ENCODE results near the gene KANTR. TPM values are rescaled to one million over a fixed set of nuclear protein-coding genes. Genes with fewer than 3 reads are reported as not detected.

KANTR gene
- total RNA-seq, 1 experiment from 2014 or later = 25.3 TPM

DNA sequence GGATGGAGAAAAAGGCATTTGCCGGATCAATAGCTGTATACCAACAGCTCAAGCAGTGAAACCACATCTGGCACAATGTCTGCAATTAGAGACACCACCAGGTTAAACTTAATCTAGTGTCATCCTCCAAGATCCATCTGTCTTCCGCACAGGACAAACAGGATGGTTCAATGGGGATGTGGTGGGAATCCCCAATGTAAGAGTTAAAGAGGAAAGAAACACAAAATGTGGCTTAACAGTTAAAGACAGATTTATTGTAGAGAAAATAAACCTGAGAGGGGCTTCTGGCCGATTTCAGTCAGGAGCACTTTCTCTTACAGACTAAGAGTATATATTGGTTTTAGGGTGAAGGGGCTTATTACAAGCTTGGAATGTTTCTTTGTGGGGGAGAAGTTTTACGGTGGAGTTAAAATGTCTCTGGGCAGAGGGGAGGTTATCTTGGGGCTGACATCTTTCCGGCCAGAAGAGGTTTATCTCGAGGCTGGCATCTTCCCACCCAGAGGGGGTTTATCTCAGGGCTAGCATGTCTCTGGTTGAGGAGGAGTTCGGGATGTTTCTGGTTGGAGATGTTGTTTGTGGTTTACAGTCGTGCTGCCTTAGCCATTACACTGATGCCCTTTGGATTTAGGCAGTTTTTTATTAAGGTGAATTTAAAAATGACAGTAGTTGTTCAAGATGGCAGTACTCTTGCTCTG lies 61.7 kb downstream of the KANTR start:
- Histone ChIP-seq H2AFZ (no peak overlapping the region), H3K9me2 (ENCODE audit: insufficient read depth) (no peaks in the 10 kb centered on the region), H3F3A (ENCODE audit: insufficient read depth, low read depth) (no peaks in the 10 kb centered on the region), H4K20me1 (ENCODE audit: insufficient read depth) (no peaks in the 10 kb centered on the region), H3K79me2 (ENCODE audit: low read depth) (no peaks in the 10 kb centered on the region), H3K36me3 (ENCODE audit: low read depth) (no peaks in the 10 kb centered on the region), H3K9me3 (ENCODE audit: insufficient read depth, low read depth) (no peaks in the 10 kb centered on the region), H3K4me1 (replicated peaks; ENCODE audit: insufficient read depth) (no peaks in the 10 kb centered on the region), H3K4me2 (no peak overlapping the region), H3K27me3 (ENCODE audit: insufficient read depth, low read depth) (no peaks in the 10 kb centered on the region), H3K27ac (no peak overlapping the region), H3K4me3 (no peak overlapping the region)
- no peak for DNase-seq
- no TSS peak for BruUV-seq (replicated peaks)
- intact Hi-C loops (cut with micrococcal nuclease; ENCODE audit: unreplicated experiment) = no loop called here
- TF ChIP-seq, protein P1, sequence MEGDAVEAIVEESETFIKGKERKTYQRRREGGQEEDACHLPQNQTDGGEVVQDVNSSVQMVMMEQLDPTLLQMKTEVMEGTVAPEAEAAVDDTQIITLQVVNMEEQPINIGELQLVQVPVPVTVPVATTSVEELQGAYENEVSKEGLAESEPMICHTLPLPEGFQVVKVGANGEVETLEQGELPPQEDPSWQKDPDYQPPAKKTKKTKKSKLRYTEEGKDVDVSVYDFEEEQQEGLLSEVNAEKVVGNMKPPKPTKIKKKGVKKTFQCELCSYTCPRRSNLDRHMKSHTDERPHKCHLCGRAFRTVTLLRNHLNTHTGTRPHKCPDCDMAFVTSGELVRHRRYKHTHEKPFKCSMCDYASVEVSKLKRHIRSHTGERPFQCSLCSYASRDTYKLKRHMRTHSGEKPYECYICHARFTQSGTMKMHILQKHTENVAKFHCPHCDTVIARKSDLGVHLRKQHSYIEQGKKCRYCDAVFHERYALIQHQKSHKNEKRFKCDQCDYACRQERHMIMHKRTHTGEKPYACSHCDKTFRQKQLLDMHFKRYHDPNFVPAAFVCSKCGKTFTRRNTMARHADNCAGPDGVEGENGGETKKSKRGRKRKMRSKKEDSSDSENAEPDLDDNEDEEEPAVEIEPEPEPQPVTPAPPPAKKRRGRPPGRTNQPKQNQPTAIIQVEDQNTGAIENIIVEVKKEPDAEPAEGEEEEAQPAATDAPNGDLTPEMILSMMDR (conservative IDR thresholded peaks at IDR 0.05) = no peak
- TF ChIP-seq EZH2 (IDR thresholded peaks at IDR 0.05; ENCODE audit: low read depth) = no peak
- ChIA-PET CTCF (no interaction called here), POLR2A (ENCODE audit: unreplicated experiment) (no interaction called here)

DNA sequence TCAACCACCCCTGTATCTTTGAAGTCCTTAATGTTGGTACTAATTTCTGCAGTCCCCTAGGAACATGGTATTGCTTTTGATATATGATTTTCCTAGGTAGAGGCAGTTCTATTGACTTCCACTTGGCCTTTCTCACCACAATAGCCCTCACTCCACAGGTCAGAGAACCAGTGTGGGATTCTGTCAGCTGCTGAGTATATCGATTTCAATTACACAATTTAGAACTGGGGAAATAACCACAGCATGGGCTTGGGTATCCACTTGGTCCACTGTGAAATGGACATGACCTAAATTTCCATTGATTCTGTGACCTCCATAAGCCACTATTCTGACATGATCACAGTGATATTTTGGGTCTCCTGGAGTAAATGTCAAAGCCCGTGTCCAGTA lies 62.3 kb downstream of the KANTR start:
- no TSS peak for BruUV-seq (replicated peaks)
- no peak overlapping the region for H2AFZ ChIP-seq

DNA sequence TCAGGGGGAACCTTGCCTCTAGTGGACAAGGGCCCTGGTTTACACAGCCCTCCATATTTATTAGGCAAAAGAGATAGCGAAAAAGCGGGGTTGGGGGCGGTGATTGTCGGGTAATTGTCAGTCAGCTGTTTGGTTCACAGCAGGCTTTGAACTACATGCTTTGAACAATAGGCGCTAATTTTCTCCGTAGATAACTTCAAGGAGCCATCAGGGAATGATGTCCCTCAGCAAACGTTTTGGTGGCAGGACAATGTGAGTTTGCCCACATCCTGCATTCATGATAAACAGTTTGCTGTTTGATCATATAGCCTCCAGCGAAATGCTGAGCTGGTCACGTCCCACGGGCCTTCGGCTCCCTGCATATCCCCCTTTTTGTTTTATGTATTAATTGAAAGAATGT lies 65.2 kb downstream of the KANTR start:
- Histone ChIP-seq H3K9me2 (ENCODE audit: insufficient read depth) (no peaks in the 10 kb centered on the region), H3F3A (ENCODE audit: insufficient read depth, low read depth) (no peaks in the 10 kb centered on the region), H3K27me3 (ENCODE audit: insufficient read depth, low read depth) (no peaks in the 10 kb centered on the region), H3K4me2 (no peak overlapping the region), H4K20me1 (ENCODE audit: insufficient read depth) (no peaks in the 10 kb centered on the region), H3K4me1 (replicated peaks; ENCODE audit: insufficient read depth) (no peaks in the 10 kb centered on the region), H2AFZ (no peak overlapping the region), H3K9me3 (ENCODE audit: insufficient read depth, low read depth) (no peaks in the 10 kb centered on the region), H3K4me3 (no peak overlapping the region), H3K36me3 (ENCODE audit: low read depth) (no peaks in the 10 kb centered on the region), H3K79me2 (ENCODE audit: low read depth) (no peaks in the 10 kb centered on the region), H3K27ac (no peak overlapping the region)
- CTCF ChIA-PET = no interaction called here
- DNase-seq = no peak
- POLR2A ChIA-PET (ENCODE audit: unreplicated experiment) = no interaction called here
- TF ChIP-seq, protein P1 (conservative IDR thresholded peaks at IDR 0.05) = no peak
- no peak for TF ChIP-seq EZH2 (IDR thresholded peaks at IDR 0.05; ENCODE audit: low read depth)
- BruUV-seq (replicated peaks) = no TSS peak
- intact Hi-C loops (cut with micrococcal nuclease; ENCODE audit: unreplicated experiment) = no loop called here

More for the DNA sequence above, 62.3 kb downstream of the KANTR start:
- Histone ChIP-seq H3K79me2 (ENCODE audit: low read depth) (no peaks in the 10 kb centered on the region), H3K27me3 (ENCODE audit: insufficient read depth, low read depth) (no peaks in the 10 kb centered on the region), H3K4me2 (no peak overlapping the region), H3K36me3 (ENCODE audit: low read depth) (no peaks in the 10 kb centered on the region), H3K9me3 (ENCODE audit: insufficient read depth, low read depth) (no peaks in the 10 kb centered on the region), H4K20me1 (ENCODE audit: insufficient read depth) (no peaks in the 10 kb centered on the region), H3K4me3 (no peak overlapping the region), H3K27ac (no peak overlapping the region), H3K4me1 (replicated peaks; ENCODE audit: insufficient read depth) (no peaks in the 10 kb centered on the region), H3K9me2 (ENCODE audit: insufficient read depth) (no peaks in the 10 kb centered on the region), H3F3A (ENCODE audit: insufficient read depth, low read depth) (no peaks in the 10 kb centered on the region)
- TF ChIP-seq, protein P1 (conservative IDR thresholded peaks at IDR 0.05) = no peak
- no peak for TF ChIP-seq EZH2 (IDR thresholded peaks at IDR 0.05; ENCODE audit: low read depth)
- no peak for DNase-seq
- ChIA-PET POLR2A (ENCODE audit: unreplicated experiment) (no interaction called here), CTCF (no interaction called here)
- intact Hi-C loops (cut with micrococcal nuclease; ENCODE audit: unreplicated experiment) = no loop called here

Data from PC-9 (cell line).